Ovary (tissue), 9 donors: ENCODE measurements around the gene LPIN1. TPM values are rescaled to one million over a fixed set of nuclear protein-coding genes. Genes with fewer than 3 reads are reported as not detected.

ENCODE experiments used
- DNase-seq, 5 donors: peaks; one replicate each; pipeline ENCODE4 v3.0.0-alpha.2; 2019 to 2020
- H3K27ac ChIP-seq, 2 donors: fragments of 200-600 bp; one replicate each; pipeline versions ENCODE4 v1.5.1 to v1.8.0; 2019 to 2022
- H3K27me3 ChIP-seq: fragments of 200-600 bp; one replicate; pipeline ENCODE4 v1.8.0; 2022
- H3K36me3 ChIP-seq: fragments of 200-600 bp; sonication (generic); one replicate; pipeline ENCODE4 v1.5.1; 2019
- H3K4me1 ChIP-seq: one replicate; pipeline ENCODE4 v1.8.1; 2013; ENCODE audit warnings: mild to moderate bottlenecking, moderate library complexity; ENCODE audit not compliant: insufficient read depth
- H3K4me3 ChIP-seq: fragments of 200-600 bp; sonication (generic); one replicate; pipeline ENCODE4 v1.5.1; 2017
- H3K9me3 ChIP-seq, 2 donors: fragments of 200-600 bp in 1 of 2; sonication (generic) in 1 of 2; one replicate each; pipeline versions ENCODE4 v1.5.1 to v1.8.1; 2013 to 2019; ENCODE audit warnings: mild to moderate bottlenecking in 1 of 2, moderate library complexity in 1 of 2
- EP300 ChIP-seq: sonication (generic); formaldehyde crosslinking; IDR thresholded peaks from one replicate; pipeline ENCODE4 v1.6.1; 2017; ENCODE audit warnings: antibody characterized with exemption
- POLR2A ChIP-seq: fragments of 450-650 bp; IDR thresholded peaks from one replicate; pipeline ENCODE4 v1.6.1; 2017; ENCODE audit warnings: antibody characterized with exemption, mild to moderate bottlenecking, moderate library complexity
- WGBS, 3 donors: extraction: QIAGEN DNeasy Blood & Tissue Kit in 1 of 3; methylation state at CpG; one replicate each; pipeline versions ENCODE4 v1.1.5 to v1.1.7; 2013 to 2017; 5-methylcytosine and 5-hydroxymethylcytosine counted together
- intact Hi-C, 4 donors: fragments of 100-400 bp; cut with DNase I; formaldehyde crosslinking; loops; one replicate each; pipeline versions ENCODE4 v1.11.0 to v1.15.1; 2022 to 2023
- polyA plus RNA-seq, 2 donors: library from polyadenylated mRNA; stranded (reverse); fragments of 200-250 nt in 1 of 2; fragments of 350-450 nt in 1 of 2; fragmentation: Illumina TruSeq in 1 of 2; extraction: RNeasy Lipid Tissue Mini Kit (QIAGEN cat#74804) in 1 of 2; gene quantifications; one replicate each; pipeline ENCODE4 v1.2.3, GENCODE V29; 2013 to 2014
- total RNA-seq, 7 donors: library from RNA; depleted of rRNA in 2 of 7; stranded (reverse); fragments of >200 nt in 2 of 7; fragmentation: NEBNext Ultra II Directional in 3 of 7; extraction: Animal tissue kit (Norgen Biotek cat#: 25700) in 3 of 7; gene quantifications; one replicate each; pipeline versions ENCODE4 v1.1.0 to v1.2.4, GENCODE V29; 2016 to 2023
- TF ChIP-seq, protein P1 (sequence below), 3 donors: fragments of 450-650 bp in 2 of 3; fragments of 200-600 bp in 1 of 3; IDR thresholded peaks; one replicate each; pipeline versions ENCODE4 v1.5.1 to v1.8.0; 2016 to 2022; ENCODE audit warnings: antibody characterized with exemption in 3 of 3, mild to moderate bottlenecking in 1 of 3
- donor health status: DM: no; HTN: no; CAD: no; lungs with moderate emphysema.
- donor health status: DM: no; HTN: no; CAD: no.
- donor health status: Bipolar disorder and iron deficiency.
- donor health status: DM: yes; HTN: yes; CAD: no.
- donor health status: DM: no; HTN: no; CAD: no.
- donor health status: DM: yes; HTN: yes; CAD: no.

LPIN1 gene
- total and polyA plus RNA-seq, 9 donors: 19.9 to 144 (median 50.8) TPM

- no peak overlapping the region for H3K4me3 ChIP-seq
- intact Hi-C loops: no loop called here
- no peaks in the 10 kb centered on the region for H3K27me3 ChIP-seq
- H3K36me3 ChIP-seq: no peaks in the 10 kb centered on the region
- DNase-seq: peak in 1 of 5 donors; percentile 28
- no peak overlapping the region for H3K27ac ChIP-seq
- 88 to 90% (median 89%) methylated on average over 20 of the region's 20 CpGs for WGBS, 3 donors
- peaks cover 1% of the 10 kb centered on the region for H3K4me1 ChIP-seq
- TF ChIP-seq EP300 (no peak), POLR2A (no peak)
- TF ChIP-seq, protein P1, sequence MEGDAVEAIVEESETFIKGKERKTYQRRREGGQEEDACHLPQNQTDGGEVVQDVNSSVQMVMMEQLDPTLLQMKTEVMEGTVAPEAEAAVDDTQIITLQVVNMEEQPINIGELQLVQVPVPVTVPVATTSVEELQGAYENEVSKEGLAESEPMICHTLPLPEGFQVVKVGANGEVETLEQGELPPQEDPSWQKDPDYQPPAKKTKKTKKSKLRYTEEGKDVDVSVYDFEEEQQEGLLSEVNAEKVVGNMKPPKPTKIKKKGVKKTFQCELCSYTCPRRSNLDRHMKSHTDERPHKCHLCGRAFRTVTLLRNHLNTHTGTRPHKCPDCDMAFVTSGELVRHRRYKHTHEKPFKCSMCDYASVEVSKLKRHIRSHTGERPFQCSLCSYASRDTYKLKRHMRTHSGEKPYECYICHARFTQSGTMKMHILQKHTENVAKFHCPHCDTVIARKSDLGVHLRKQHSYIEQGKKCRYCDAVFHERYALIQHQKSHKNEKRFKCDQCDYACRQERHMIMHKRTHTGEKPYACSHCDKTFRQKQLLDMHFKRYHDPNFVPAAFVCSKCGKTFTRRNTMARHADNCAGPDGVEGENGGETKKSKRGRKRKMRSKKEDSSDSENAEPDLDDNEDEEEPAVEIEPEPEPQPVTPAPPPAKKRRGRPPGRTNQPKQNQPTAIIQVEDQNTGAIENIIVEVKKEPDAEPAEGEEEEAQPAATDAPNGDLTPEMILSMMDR (IDR thresholded peaks at IDR 0.05): no peak
- no peaks in the 10 kb centered on the region for H3K9me3 ChIP-seq
These were observed 16.5 kb downstream of the LPIN1 start for GRCh38 chr2:11762799-11763461.

- no peak overlapping the region for H3K27ac ChIP-seq
- TF ChIP-seq POLR2A (no peak), EP300 (no peak)
- TF ChIP-seq, protein P1 (IDR thresholded peaks at IDR 0.05): no peak
- WGBS, 3 donors: 89 to 94% (median 91%) methylated on average over 4 of the region's 4 CpGs
- H3K4me3 ChIP-seq: no peak overlapping the region
- DNase-seq: peak in 1 of 5 donors; percentile 33
- no peaks in the 10 kb centered on the region for H3K27me3 ChIP-seq
- H3K36me3 ChIP-seq: no peaks in the 10 kb centered on the region
- peaks cover 1% of the 10 kb centered on the region for H3K4me1 ChIP-seq
- no peaks in the 10 kb centered on the region for H3K9me3 ChIP-seq
- intact Hi-C loops: no loop called here
These were observed 17.9 kb downstream of the LPIN1 start for GRCh38 chr2:11764359-11764758.

DNA sequence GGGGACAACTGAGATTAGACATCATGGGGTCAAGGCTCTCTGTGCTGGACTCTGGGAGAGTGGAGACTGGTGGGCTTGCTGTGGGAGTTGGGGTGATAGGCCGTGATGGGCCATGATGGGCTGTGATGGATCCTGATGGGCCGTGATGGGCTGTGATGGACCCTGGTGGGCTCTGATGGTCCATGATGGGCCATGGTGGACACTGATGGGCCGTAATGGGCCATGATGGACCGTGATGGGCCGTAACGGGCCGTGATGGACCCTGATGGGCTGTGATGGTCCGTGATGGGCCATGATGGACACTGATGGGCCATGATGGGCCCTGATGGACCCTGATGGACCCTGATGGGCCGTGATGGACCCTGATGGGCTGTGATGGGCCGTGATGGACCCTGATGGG, 18.5 kb downstream of the LPIN1 start:
- WGBS, 3 donors: 90 to 98% (median 96%) methylated on average over 10 of the region's 10 CpGs
- peaks cover 1% of the 10 kb centered on the region for H3K4me1 ChIP-seq
- H3K27ac ChIP-seq: no peak overlapping the region

DNA sequence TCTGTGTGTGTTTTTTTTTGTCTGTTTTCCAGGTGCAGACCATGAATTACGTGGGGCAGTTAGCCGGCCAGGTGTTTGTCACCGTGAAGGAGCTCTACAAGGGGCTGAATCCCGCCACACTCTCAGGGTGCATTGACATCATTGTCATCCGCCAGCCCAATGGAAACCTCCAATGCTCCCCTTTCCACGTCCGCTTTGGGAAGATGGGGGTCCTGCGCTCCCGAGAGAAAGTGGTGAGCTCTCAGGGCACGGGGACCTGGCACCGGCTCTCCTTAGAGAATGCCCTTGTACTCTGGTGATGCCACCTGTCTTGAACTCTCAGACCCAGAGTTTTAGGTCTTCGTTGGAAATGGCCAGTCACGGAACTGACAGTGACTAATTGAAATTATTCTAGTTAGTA, 19.1 kb downstream of the LPIN1 start:
- Histone ChIP-seq H3K36me3 (no peaks in the 10 kb centered on the region), H3K27me3 (no peaks in the 10 kb centered on the region), H3K4me3 (no peak overlapping the region), H3K9me3 (no peaks in the 10 kb centered on the region), H3K27ac (no peak overlapping the region), H3K4me1 (peaks cover 1% of the 10 kb centered on the region)
- WGBS, 3 donors: 93 to 96% (median 95%) methylated on average over 13 of the region's 13 CpGs
- TF ChIP-seq EP300: no peak
- intact Hi-C loops: no loop called here
- no peak for DNase-seq

More for the DNA sequence above, 18.5 kb downstream of the LPIN1 start:
- peak in 1 of 5 donors; percentile 28 for DNase-seq
- Histone ChIP-seq H3K9me3 (no peaks in the 10 kb centered on the region), H3K27me3 (no peaks in the 10 kb centered on the region), H3K36me3 (no peaks in the 10 kb centered on the region), H3K4me3 (no peak overlapping the region)
- intact Hi-C loops: no loop called here
- TF ChIP-seq EP300 (no peak), POLR2A (no peak)
- TF ChIP-seq, protein P1 (IDR thresholded peaks at IDR 0.05): no peak

DNA sequence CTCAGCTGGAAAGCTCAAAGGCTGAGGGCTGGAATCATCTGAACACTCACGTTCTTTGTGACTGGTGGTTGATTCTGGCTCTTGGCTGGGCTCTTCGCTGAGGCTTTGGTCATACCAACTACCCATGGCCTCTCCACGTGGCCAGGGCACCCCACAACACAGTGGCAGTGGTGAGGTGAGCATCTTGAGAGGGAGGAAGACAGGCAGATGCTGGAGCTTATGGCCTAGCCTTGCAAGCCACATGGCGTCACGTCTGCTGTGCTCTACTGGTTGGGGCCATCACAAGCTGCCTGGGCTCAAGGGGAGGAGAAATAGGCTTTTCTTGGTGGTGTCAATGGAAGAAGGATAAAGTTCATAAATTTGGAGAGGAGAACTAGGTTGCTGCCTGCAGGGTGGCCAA, 19.6 kb downstream of the LPIN1 start:
- 90 to 98% (median 91%) methylated on average over 5 of the region's 5 CpGs for WGBS, 3 donors
- no peaks in the 10 kb centered on the region for H3K27me3 ChIP-seq
- no peaks in the 10 kb centered on the region for H3K9me3 ChIP-seq
- H3K36me3 ChIP-seq: no peaks in the 10 kb centered on the region
- intact Hi-C loops: no loop called here
- no peak overlapping the region for H3K4me3 ChIP-seq
- TF ChIP-seq EP300 (no peak), POLR2A (no peak)
- TF ChIP-seq, protein P1 (IDR thresholded peaks at IDR 0.05): no peak
- DNase-seq: no peak
- H3K27ac ChIP-seq: no peak overlapping the region
- peaks cover 1% of the 10 kb centered on the region for H3K4me1 ChIP-seq
